ENCODE data around the gene ALPL.

DNA sequence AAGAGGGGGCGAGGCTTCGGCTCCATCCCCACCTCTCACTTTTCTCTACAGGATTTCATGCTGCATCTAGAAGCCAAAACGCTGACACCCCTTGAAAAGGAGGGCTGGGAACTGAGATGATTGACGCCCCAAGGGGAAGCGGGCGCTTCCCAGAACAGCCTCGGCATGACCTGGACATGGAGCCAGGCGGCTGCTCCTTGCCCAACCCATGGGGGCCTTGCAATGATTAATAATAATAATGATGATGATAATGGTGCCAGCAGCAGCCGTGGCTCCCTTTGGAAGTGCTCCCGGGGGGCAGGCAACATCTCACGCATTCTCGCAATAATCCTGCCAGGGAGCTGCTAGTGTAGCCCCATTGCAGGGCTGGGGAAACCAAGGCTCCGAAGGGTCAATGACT, 81.7 kb downstream of the ALPL start:
- TF ChIP-seq, protein P1, sequence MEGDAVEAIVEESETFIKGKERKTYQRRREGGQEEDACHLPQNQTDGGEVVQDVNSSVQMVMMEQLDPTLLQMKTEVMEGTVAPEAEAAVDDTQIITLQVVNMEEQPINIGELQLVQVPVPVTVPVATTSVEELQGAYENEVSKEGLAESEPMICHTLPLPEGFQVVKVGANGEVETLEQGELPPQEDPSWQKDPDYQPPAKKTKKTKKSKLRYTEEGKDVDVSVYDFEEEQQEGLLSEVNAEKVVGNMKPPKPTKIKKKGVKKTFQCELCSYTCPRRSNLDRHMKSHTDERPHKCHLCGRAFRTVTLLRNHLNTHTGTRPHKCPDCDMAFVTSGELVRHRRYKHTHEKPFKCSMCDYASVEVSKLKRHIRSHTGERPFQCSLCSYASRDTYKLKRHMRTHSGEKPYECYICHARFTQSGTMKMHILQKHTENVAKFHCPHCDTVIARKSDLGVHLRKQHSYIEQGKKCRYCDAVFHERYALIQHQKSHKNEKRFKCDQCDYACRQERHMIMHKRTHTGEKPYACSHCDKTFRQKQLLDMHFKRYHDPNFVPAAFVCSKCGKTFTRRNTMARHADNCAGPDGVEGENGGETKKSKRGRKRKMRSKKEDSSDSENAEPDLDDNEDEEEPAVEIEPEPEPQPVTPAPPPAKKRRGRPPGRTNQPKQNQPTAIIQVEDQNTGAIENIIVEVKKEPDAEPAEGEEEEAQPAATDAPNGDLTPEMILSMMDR (conservative IDR thresholded peaks at IDR 0.05 in 1 of 2, IDR thresholded peaks at IDR 0.05 in 1 of 2; ENCODE audit: extremely low read depth in 1 of 2, insufficient read depth in 1 of 2, low read depth in 1 of 2, low read length in 2 of 2) = no peak
- no peak for TF ChIP-seq EZH2 (IDR thresholded peaks at IDR 0.05; ENCODE audit: borderline replicate concordance, low read length)

Data from mammary epithelial cell (primary cell).